Ascending aorta (tissue), 2 donors: ENCODE measurements around the gene PPP4R2. TPM values are rescaled to one million over a fixed set of nuclear protein-coding genes. Genes with fewer than 3 reads are reported as not detected.

Source experiments
- DNase-seq, 2 donors: peaks; one replicate each; pipeline ENCODE4 v3.0.0-alpha.2; 2019; ENCODE audit warnings: low spot score in 2 of 2
- H3K27ac ChIP-seq, 2 donors: fragments of 200-600 bp; sonication (generic); one replicate each; pipeline ENCODE4 v1.5.1; 2016 to 2017; ENCODE audit warnings: mild to moderate bottlenecking in 1 of 2
- H3K27me3 ChIP-seq: fragments of 200-600 bp; sonication (generic); one replicate; pipeline ENCODE4 v1.5.1; 2017
- H3K36me3 ChIP-seq, 2 donors: fragments of 200-600 bp; sonication (generic); one replicate each; pipeline ENCODE4 v1.5.1; 2016
- H3K4me1 ChIP-seq, 2 donors: fragments of 200-600 bp; sonication (generic); one replicate each; pipeline ENCODE4 v1.5.1; 2016 to 2017; ENCODE audit warnings: mild to moderate bottlenecking in 1 of 2
- H3K4me3 ChIP-seq, 2 donors: fragments of 200-600 bp; sonication (generic); one replicate each; pipeline ENCODE4 v1.5.1; 2016 to 2017; ENCODE audit warnings: mild to moderate bottlenecking in 1 of 2
- H3K9me3 ChIP-seq, 2 donors: fragments of 200-600 bp; sonication (generic); one replicate each; pipeline ENCODE4 v1.5.1; 2016
- CTCF ChIP-seq, 3 experiments: fragments of 200-600 bp in 2 of 3; fragments of 450-650 bp in 1 of 3; sonication (generic) in 2 of 3; IDR thresholded peaks; one replicate each; pipeline ENCODE4 v1.5.1; 2016 to 2019; ENCODE audit warnings: antibody characterized with exemption in 3 of 3, mild to moderate bottlenecking in 1 of 3, moderate library complexity in 1 of 3
- intact Hi-C: fragments of 100-400 bp; cut with DNase I; formaldehyde crosslinking; loops from one replicate; pipeline ENCODE4 v1.15.1; 2023
- total RNA-seq: library from RNA; depleted of rRNA; stranded (reverse); fragments of >200 nt; gene quantifications from one replicate; pipeline ENCODE4 v1.1.0, GENCODE V29; 2016

The PPP4R2 gene
- total RNA-seq, 1 donor from 2014 or later, result 8.2 TPM

GRCh38 chr3:72977060-72977808 is 19.4 kb upstream of the PPP4R2 start:
- Histone ChIP-seq H3K4me1 (no peaks in the 10 kb centered on the region), H3K4me3 (no peak overlapping the region), H3K36me3 (peaks cover 0 to 7% of the 10 kb centered on the region in 2 donors), H3K27ac (no peak overlapping the region), H3K27me3 (no peaks in the 10 kb centered on the region), H3K9me3 (no peaks in the 10 kb centered on the region)
- TF ChIP-seq CTCF (IDR thresholded peaks at IDR 0.05), result no peak
- DNase-seq, result no peak
- intact Hi-C loops, result no loop called here

GRCh38 chr3:72982609-72983366 is 13.8 kb upstream of the PPP4R2 start:
- no peaks in the 10 kb centered on the region for H3K4me1 ChIP-seq
- TF ChIP-seq CTCF (IDR thresholded peaks at IDR 0.05), result no peak
- H3K36me3 ChIP-seq, result no peaks in the 10 kb centered on the region
- no peaks in the 10 kb centered on the region for H3K27me3 ChIP-seq
- H3K27ac ChIP-seq, result no peak overlapping the region
- H3K4me3 ChIP-seq, result no peak overlapping the region
- intact Hi-C loops, result no loop called here
- H3K9me3 ChIP-seq, result peaks cover 0 to 6% of the 10 kb centered on the region in 2 donors
- DNase-seq, result no peak

GRCh38 chr3:72985576-72985975 is 11.0 kb upstream of the PPP4R2 start:
- no peaks in the 10 kb centered on the region for H3K4me1 ChIP-seq
- H3K4me3 ChIP-seq, result no peak overlapping the region
- H3K27ac ChIP-seq, result no peak overlapping the region
- no peak for DNase-seq
- TF ChIP-seq CTCF (IDR thresholded peaks at IDR 0.05), result no peak
- no peaks in the 10 kb centered on the region for H3K36me3 ChIP-seq
- peaks cover 0 to 6% of the 10 kb centered on the region in 2 donors for H3K9me3 ChIP-seq
- no peaks in the 10 kb centered on the region for H3K27me3 ChIP-seq
- intact Hi-C loops, result no loop called here

- no peak overlapping the region for H3K27ac ChIP-seq
- H3K36me3 ChIP-seq, result no peaks in the 10 kb centered on the region
- DNase-seq, result no peak
- no peaks in the 10 kb centered on the region for H3K27me3 ChIP-seq
- intact Hi-C loops, result no loop called here
- no peaks in the 10 kb centered on the region for H3K4me1 ChIP-seq
- H3K4me3 ChIP-seq, result no peak overlapping the region
- no peak for TF ChIP-seq CTCF (IDR thresholded peaks at IDR 0.05)
- peaks cover 0 to under 1% of the 10 kb centered on the region in 2 donors for H3K9me3 ChIP-seq
Observed at GRCh38 chr3:72990701-72991395, 5.8 kb upstream of the PPP4R2 start.

- Histone ChIP-seq H3K9me3 (no peaks in the 10 kb centered on the region), H3K36me3 (no peaks in the 10 kb centered on the region), H3K4me1 (peaks cover 0 to 5% of the 10 kb centered on the region in 2 donors), H3K27ac (no peak overlapping the region), H3K4me3 (no peak overlapping the region), H3K27me3 (no peaks in the 10 kb centered on the region)
- no peak for TF ChIP-seq CTCF (IDR thresholded peaks at IDR 0.05)
- no peak for DNase-seq
- intact Hi-C loops, result no loop called here
Observed at GRCh38 chr3:72991522-72991921, 5.1 kb upstream of the PPP4R2 start.
